A673 (cell line): Measurements from ENCODE around the gene ADM2. TPM values are rescaled to one million over a fixed set of nuclear protein-coding genes. Genes with fewer than 3 reads are reported as not detected.

Experiments used
- BruUV-seq: library from RNA; stranded (reverse); fragments of 400-500 nt; replicated peaks from 2 replicates; lab custom pipeline; 2021; lab: Mats Ljungman, UMichigan
- CTCF ChIA-PET: fragments of 300-600 bp; sonication (Branson Sonifier 250); formaldehyde crosslinking; loops from one replicate; lab custom pipeline; 2022; ENCODE audit warnings: antibody characterized with exemption; lab: Charles Lee
- POLR2A ChIA-PET: fragments of 300-600 bp; sonication (Branson Sonifier 250); formaldehyde crosslinking; loops from one replicate; lab custom pipeline; 2022; ENCODE audit warnings: antibody characterized with exemption; ENCODE audit not compliant: low non-redundant PET; lab: Charles Lee
- DNase-seq: peaks from one replicate; pipeline ENCODE4 v3.0.0-alpha.2; 2015; ENCODE audit warnings: low spot score
- H3K27ac ChIP-seq: fragments of 200-600 bp; sonication (generic); 2 replicates; pipeline ENCODE4 v1.5.1; 2016; ENCODE audit warnings: mixed run types, low read depth, mild to moderate bottlenecking, mixed read lengths, antibody characterized with exemption, low read length; ENCODE audit not compliant: poor library complexity, severe bottlenecking
- H3K27me3 ChIP-seq: fragments of 200-600 bp; sonication (generic); replicated peaks from 2 replicates; pipeline ENCODE4 v1.6.1; 2017; ENCODE audit warnings: mixed run types, low read depth, mild to moderate bottlenecking, mixed read lengths, antibody characterized with exemption, low read length; ENCODE audit not compliant: insufficient read depth, poor library complexity
- H3K36me3 ChIP-seq: fragments of 200-600 bp; sonication (generic); 2 replicates; pipeline ENCODE4 v1.6.1; 2016; ENCODE audit warnings: mixed run types, mild to moderate bottlenecking, mixed read lengths, antibody characterized with exemption, low read length; ENCODE audit not compliant: insufficient read depth, poor library complexity, severe bottlenecking
- H3K4me1 ChIP-seq: fragments of 200-600 bp; sonication (generic); 2 replicates; pipeline ENCODE4 v1.6.1; 2017; ENCODE audit warnings: mixed run types, mild to moderate bottlenecking, mixed read lengths, antibody characterized with exemption, low read length; ENCODE audit not compliant: insufficient read depth, poor library complexity, severe bottlenecking
- H3K4me3 ChIP-seq: fragments of 200-600 bp; sonication (generic); 2 replicates; pipeline ENCODE4 v1.5.1; 2016; ENCODE audit warnings: low read depth, mixed run types, mild to moderate bottlenecking, mixed read lengths, low read length; ENCODE audit not compliant: poor library complexity, severe bottlenecking
- H3K9me3 ChIP-seq: fragments of 200-600 bp; sonication (generic); 2 replicates; pipeline ENCODE4 v1.6.1; 2016; ENCODE audit warnings: mixed run types, low read depth, mild to moderate bottlenecking, mixed read lengths, antibody characterized with exemption, low read length; ENCODE audit not compliant: poor library complexity, severe bottlenecking
- EZH2 ChIP-seq: fragments of 200-600 bp; sonication (generic); IDR thresholded peaks from 2 replicates; pipeline ENCODE4 v1.6.1; 2017; ENCODE audit warnings: borderline replicate concordance, low read depth, mild to moderate bottlenecking, mixed read lengths, antibody characterized with exemption, low read length; ENCODE audit not compliant: poor library complexity, severe bottlenecking
- intact Hi-C: fragments of 100-400 bp; cut with micrococcal nuclease; formaldehyde crosslinking; loops from one replicate; pipeline ENCODE4 v1.10.0; 2022; ENCODE audit not compliant: unreplicated experiment
- total RNA-seq: library from RNA; stranded (reverse); gene quantifications from 2 replicates; pipeline ENCODE4 v1.2.3, GENCODE V29; 2021
- TF ChIP-seq, protein P1 (sequence below): fragments of 300-800, 200-600 bp; sonication (generic); conservative IDR thresholded peaks from 2 replicates; pipeline ENCODE4 v1.5.1; 2017; ENCODE audit warnings: low read depth, mild to moderate bottlenecking, antibody characterized with exemption, low read length, moderate library complexity, mixed read lengths

The ADM2 gene
- total RNA-seq, 1 experiment from 2014 or later = 5.4 TPM

DNA sequence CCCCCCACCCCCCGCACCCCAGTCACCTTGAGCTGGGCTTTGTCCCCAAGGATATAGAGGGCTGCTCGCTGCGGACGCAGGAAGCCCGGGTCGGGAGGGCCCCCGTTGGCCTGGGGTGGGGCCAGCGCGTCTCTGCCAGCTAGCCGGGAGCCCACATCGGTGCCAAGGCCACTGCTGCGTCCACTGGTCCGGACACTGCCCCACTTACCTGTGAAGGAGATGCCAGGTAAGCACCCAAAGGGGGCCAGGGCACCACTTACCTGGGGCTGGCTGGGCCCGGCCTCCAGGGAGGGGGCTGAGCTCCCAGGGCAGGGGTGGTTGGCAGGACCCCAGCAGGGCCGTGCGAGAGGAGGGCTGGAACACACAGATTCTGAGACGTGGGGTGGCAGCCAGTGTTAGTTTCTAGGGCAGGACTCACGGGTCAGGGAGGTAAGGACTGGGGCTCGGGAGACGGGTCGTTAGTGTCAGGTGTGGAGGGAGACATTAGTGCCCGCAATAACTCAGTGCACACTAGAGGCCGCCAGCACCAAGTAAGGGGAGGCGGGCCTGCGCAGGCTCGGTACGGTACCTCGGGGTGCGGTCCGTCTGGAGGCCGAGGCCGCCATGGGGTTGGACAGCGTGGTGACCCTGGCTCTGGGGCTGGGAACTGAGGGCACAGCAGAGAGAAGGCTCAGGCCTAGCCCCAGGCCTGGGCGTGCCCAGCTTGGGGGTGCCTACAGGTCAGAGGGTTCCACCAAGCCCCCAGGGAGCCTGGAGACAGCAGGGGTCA is 24.7 kb upstream of the ADM2 start:
- CTCF ChIA-PET = interaction anchor here (1.2 kb wide), 1 partner anchor 41 kb away, joined by 3 read pairs; no protein-coding TSS in a partner anchor

DNA sequence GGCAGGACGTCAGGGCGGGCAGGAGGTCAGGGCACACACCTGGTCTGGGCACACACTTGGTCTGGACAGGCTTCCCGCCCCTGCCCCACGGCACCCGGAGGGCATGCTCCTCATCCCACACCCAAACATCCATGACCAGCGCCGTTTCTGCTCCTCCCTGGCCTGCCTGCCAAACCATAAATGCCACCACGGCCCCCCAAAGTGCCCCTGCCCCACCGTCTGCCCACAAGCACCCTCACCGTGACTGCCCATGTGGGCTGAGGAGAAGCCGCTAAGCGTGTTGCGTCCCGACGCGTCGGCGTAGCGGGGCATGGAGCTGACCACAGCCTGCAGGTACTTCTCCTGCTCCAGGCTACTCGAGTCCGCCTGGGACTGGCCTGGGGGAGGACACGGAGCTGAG is 22.3 kb upstream of the ADM2 start:
- Histone ChIP-seq H3K27me3 (no peaks in the 10 kb centered on the region), H3K36me3 (peaks cover 52% of the 10 kb centered on the region), H3K4me1 (no peaks in the 10 kb centered on the region), H3K4me3 (no peak overlapping the region), H3K27ac (no peak overlapping the region), H3K9me3 (no peaks in the 10 kb centered on the region)
- TF ChIP-seq EZH2 = no peak
- TF ChIP-seq, protein P1, sequence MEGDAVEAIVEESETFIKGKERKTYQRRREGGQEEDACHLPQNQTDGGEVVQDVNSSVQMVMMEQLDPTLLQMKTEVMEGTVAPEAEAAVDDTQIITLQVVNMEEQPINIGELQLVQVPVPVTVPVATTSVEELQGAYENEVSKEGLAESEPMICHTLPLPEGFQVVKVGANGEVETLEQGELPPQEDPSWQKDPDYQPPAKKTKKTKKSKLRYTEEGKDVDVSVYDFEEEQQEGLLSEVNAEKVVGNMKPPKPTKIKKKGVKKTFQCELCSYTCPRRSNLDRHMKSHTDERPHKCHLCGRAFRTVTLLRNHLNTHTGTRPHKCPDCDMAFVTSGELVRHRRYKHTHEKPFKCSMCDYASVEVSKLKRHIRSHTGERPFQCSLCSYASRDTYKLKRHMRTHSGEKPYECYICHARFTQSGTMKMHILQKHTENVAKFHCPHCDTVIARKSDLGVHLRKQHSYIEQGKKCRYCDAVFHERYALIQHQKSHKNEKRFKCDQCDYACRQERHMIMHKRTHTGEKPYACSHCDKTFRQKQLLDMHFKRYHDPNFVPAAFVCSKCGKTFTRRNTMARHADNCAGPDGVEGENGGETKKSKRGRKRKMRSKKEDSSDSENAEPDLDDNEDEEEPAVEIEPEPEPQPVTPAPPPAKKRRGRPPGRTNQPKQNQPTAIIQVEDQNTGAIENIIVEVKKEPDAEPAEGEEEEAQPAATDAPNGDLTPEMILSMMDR = no peak
- ChIA-PET POLR2A (no interaction called here), CTCF (no interaction called here)
- DNase-seq = no peak
- BruUV-seq = no TSS peak
- intact Hi-C loops = no loop called here

More for the DNA sequence above, 24.7 kb upstream of the ADM2 start:
- H3K9me3 ChIP-seq = no peaks in the 10 kb centered on the region
- no peaks in the 10 kb centered on the region for H3K4me1 ChIP-seq
- H3K36me3 ChIP-seq = peaks cover 41% of the 10 kb centered on the region
- intact Hi-C loops = no loop called here
- no peak overlapping the region for H3K4me3 ChIP-seq
- no peak for DNase-seq
- no peaks in the 10 kb centered on the region for H3K27me3 ChIP-seq
- POLR2A ChIA-PET = interaction anchor here (0.6 kb wide), 1 partner anchor 106 kb away, joined by 5 read pairs; no protein-coding TSS in a partner anchor
- H3K27ac ChIP-seq = no peak overlapping the region
- BruUV-seq = no TSS peak
- TF ChIP-seq, protein P1 = peak; percentile 41; the same call in 1 of the 2 replicates
- TF ChIP-seq EZH2 = no peak

DNA sequence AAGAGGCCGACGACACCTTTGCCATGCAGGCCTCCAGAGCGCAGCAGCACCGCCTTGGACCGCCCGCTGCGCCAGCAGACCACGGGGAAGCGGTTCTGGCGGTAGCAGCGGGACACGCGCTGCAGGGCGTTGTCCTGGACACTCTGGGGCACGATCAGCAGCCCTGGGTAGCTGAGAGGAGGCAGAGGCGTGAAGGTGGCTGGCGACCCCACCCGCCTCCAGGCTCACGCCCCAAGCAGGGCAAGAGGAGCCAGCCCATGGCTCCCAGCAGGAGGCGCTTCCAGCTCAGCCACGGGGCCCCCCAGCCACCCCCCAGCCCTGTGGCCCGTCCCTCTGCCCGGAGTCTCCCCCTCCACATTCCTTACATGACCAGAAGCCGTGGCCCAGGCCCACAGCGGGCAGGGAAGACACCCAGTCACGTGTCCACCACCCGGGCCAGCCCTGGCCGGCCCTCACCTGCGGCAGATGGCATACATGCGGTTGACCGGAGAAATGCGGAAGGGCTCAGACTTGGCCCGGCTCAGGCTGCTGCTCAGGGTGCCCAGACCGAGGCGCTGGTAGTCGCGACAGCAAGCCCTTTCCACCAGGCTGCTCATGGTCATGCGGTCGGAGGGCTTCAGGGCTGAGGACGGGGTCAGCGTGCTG is 21.7 kb upstream of the ADM2 start:
- DNase-seq = no peak
- intact Hi-C loops = no loop called here
- CTCF ChIA-PET = no interaction called here
- TF ChIP-seq, protein P1 = no peak
- TF ChIP-seq EZH2 = no peak
- H3K4me3 ChIP-seq = no peak overlapping the region
- no TSS peak for BruUV-seq
- H3K27ac ChIP-seq = no peak overlapping the region
- peaks cover 57% of the 10 kb centered on the region for H3K36me3 ChIP-seq
- H3K27me3 ChIP-seq = no peaks in the 10 kb centered on the region
- H3K4me1 ChIP-seq = no peaks in the 10 kb centered on the region
- no peaks in the 10 kb centered on the region for H3K9me3 ChIP-seq
- POLR2A ChIA-PET = no interaction called here
